Measurements from ENCODE around the gene NSFL1C.

NSFL1C gene

DNA sequence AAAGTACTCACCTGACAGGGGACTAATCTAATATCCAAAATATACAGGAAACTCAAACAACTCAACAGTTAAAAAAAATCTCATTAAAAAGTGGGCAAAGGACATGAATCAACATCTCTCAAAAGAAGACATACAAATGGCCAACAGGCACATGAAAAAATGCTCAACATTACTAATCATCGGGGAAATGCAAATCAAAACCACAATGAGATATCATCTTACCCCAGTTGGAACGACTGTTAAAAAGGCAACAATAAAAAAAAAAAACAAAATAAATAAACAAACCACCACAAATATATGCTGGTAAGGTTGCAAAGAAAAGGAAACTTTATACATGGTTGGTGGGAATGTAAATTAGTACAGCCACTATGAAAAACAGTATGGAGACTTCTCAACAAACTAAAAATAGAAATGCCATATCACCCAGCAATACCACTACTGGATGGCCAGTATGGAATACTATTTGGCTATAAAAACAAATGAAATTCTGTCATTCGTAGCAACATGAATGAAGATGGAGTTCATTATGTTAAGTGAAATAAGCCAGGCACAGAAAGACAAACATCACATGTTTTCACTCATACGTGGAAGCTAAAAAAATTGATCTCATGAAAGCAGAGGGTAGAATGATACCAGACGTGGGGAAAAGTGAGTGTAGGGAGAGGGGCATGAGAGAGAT is 17.9 kb upstream of the NSFL1C start:
- DNase-seq (ENCODE audit: low spot score) = no peak

DNA sequence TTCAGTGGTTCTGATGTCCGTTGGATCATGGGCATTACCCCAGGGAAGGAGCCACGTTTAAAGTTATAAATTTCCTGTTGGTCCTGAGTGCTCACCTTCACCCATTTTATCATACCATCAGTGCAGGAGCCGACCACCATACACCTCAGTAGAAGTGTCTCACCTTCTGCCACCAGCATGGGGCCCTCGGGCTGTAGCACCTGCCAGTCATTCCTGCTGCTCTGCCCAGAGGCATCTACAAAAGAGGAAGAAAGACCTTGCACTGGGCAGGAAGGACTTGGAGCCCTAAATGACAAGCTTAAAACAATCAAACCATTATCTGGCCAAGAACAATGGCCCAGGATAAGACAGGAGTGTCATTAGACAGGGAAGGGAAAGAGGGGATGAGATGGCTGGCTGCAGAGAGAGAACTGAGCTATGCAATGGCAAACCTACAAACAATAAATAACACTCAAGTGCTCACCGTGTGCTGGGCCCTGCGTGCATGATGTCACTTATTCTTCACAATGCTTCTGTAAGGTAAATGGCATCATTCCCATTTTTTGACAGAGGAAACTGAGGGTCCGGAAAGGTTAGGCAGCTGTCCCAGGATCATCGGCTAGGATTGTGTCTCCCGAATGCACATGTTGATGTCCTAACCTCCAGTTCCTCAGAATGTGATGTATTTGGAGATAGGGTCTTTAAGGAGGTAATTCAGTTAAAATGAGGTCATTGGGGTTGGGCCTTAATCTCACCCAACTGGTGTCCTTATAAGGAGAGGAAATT is 13.4 kb upstream of the NSFL1C start:
- no peak for DNase-seq (ENCODE audit: low spot score)

DNA sequence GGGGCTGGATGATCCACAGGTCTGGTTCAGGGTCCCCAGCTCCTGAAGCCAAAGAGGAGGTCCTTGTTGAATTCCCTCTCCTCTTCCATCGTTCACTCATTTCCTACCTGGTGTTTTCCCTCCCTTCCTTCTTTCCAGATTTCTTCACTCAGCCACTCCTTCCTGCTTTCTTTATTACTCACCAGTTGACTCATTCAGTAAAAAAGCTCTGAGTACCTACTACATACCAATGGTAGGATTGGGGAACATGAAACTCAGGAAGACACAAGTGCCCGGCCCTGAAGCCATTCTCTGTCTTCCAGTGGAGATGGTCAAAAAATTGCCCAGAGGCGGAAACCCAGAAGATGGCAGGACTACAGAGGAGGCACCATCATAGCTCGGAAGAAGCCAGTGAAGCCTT is 11.9 kb upstream of the NSFL1C start:
- no peak for DNase-seq (ENCODE audit: low spot score)

DNA sequence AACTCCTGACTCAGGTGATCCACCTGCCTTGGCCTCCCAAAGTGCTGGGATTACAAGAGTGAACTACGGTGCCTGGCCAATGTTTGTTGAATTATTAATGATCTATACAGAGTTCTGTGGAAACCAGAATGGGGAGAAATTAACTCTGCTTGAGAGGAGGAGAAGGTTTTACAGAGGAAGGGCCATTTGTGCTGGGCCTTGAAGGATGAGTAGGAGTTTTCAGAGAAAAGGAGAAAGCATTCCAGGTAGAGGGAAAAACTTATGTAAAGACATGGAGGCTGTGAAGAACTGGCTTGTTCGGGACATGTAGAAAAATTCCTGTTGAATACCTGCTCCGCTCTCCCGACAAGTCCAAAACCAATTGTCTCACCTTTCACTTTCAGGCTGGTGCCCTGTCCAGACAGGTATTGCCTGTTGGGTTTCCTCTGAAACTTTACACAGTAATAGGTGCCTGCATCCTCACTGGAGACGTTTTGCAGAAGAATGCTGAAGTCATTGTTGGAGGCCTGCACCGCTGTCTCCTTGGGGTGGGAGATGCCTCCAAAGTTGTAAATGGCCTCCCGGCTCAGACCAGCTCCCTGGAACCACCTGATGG is 11.3 kb upstream of the NSFL1C start:
- no peak for DNase-seq (ENCODE audit: low spot score)

DNA sequence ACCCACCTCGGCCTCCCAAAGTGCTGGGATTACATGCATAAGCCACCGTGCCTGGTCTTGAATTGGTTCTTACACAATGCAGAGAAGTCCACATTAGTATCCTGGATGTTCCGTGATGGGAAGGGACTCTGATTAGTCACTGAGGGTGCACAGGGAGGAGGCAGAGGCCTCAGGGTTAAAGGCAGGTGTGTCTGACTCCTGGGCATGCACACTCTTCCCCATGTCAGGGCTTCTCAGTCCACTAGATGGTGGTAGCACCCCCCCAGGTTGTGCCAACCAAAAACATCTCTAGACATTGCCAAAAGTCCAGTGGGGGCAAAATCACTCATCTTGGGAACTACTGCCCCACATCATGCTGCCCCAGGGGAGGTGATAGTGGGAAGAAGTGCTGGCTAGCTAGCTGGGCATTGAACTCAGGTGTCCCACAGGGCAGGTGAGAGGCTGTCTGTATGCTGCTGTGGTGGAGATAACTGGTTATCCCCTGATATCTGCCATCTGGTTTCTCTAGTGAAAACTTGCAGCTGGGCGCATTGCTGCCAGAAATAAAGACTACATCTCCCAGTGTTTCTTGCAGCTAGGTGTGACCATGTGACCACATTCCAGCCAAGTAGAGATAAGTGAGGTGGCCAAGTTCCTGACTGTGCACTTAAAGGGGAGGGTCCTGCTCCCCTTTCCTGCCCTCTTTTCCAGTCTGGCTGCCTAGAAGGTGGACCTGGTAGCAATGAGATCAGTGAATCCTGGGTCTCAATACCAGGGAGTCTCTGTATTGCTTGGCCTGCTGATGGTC is 8.4 kb upstream of the NSFL1C start:
- DNase-seq (ENCODE audit: low spot score) = no peak

DNA sequence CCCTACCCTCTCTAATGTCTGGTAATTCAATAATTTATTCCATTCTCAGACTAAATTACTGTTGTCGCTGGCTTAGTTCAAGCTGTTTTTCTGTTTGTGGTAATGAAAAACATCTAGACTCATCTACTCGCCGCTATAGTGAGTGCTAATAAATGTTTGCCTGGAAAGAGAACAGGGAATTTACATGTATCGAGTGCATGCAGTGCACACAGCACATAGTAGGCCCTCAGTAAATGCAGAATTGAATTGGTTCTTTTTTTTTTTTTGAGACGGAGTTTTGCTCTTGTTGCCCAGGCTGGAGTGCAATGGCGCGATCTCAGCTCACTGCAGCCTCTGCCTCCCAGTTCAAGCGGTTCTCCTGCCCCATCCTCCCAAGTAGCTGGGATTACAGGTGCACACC is 7.7 kb upstream of the NSFL1C start:
- no peak for DNase-seq (ENCODE audit: low spot score)

DNA sequence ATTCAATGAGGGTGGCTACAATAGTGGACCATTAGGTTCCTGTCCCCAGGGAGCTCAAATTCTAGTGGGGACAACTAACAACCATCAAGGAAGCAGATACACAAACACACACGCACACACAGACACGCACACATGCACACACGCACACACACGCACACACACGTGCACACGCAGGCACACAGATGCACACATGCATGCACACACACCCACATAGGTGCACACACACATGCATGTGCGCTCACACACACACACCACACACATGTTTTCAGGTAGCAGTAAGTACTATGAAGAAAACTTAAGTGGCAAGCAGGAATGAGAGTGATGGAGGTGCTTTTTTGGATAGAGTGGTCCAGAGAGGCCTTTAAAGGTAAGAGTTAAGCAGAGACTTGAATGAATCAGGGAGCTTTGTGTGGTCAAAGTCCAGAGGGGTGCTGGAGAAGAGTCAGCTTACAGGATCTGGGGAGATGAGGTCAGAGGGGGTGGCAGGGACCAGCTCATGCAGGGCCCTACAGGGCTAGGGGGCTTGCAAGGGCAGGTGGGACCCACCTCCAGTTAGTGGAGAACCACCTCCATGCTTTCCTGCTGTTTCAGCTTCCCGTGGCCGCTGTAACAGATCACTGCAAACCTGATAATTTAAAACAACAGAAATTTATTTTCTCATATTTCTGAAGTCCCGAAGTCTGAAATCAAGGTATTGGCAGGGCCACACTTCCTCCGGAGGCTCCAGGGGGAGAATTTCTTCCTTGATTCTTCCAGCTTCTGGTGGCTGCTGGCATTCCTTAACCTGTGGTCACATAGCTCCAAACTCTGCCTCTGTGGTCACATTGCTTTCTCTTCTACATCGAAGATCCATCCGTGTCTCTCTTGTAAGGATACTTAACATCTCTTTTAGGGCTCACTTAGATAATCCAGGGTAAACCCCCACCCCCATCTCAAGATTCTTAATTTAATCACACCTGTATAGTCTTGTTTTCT is 6.9 kb upstream of the NSFL1C start:
- no peak for DNase-seq (ENCODE audit: low spot score)

DNA sequence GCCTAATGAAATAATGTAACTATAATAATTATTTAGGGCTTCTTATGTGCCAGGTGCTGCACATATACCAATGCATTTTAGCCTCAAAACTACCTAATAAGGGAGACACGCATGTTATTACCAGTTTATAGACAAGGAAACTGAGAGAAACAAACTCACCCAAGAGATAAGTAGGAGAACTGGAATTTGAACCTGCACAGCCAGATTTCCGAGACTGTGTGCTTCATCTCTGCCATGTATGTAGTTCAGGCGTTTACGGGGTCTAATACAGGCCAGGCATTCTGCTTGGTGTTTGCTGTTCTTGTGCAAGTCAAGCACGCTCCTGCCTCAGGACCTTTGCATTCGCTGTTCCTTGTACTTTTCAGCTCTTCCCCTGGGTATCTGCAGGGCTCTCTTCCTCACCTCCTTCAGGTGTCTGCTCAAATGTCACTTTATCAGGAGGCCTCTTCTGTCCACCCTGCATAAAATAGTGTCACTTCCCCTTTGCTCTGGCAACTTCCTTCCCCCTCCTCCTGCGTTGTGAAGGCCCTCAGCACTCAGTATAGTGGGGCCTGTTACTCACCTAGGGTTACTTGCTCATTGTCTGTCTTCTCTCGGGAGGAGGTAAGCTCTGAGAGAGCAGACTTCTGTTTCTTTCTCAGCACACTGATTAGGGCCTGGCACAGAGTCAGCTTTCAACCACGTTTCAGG is 6.1 kb upstream of the NSFL1C start:
- peak; percentile 30 for DNase-seq (ENCODE audit: low spot score)

DNA sequence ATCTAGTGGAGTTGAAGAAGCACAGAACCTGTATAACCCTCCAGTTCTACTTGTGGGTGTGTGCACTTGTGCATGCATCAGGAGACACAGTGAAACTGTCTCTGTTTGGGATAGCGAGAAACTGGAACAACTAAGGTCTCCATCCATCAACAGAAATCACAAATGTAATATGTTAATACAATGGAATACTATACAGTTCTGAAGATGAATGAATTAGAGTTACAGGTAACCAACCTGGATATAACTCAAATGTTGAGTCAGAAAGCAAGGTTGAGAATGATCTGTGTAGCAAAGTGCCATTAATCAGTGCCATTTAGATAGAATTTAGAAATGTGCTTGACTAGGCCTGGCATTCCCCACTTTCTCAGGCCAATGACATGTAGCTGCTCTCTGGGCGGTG is 4.6 kb upstream of the NSFL1C start:
- no peak for DNase-seq (ENCODE audit: low spot score)

DNA sequence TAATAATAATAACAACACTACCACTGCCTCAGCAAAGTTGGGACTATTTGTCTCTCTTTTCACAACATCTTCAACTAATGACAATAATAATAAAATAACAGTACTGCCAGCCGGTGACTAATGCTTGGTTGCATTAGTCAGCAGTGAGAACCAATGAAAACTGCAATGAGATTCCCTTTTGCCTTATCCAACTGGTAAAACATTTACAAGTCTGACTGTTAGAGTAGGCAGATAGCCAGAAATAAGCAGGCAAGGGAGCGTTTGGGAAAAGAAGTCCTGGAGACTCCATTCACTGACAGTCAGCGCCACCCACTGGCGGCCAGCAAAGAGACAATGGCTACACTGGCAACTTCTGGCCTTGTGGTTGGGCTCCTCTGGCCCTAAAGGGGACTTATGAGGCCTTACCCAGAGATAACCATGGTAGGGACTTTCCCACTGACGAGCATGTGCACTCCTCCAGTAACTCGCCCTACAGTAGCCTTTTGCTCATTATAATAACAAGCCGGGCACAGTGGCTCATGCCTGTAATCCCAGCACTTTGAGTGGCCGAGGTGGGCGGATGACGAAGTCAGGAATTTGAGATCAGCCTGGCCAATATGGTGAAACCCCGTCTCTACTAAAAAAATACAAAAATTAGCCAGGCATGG is 3.4 kb upstream of the NSFL1C start:
- peak; percentile 84 for DNase-seq (ENCODE audit: low spot score)

DNA sequence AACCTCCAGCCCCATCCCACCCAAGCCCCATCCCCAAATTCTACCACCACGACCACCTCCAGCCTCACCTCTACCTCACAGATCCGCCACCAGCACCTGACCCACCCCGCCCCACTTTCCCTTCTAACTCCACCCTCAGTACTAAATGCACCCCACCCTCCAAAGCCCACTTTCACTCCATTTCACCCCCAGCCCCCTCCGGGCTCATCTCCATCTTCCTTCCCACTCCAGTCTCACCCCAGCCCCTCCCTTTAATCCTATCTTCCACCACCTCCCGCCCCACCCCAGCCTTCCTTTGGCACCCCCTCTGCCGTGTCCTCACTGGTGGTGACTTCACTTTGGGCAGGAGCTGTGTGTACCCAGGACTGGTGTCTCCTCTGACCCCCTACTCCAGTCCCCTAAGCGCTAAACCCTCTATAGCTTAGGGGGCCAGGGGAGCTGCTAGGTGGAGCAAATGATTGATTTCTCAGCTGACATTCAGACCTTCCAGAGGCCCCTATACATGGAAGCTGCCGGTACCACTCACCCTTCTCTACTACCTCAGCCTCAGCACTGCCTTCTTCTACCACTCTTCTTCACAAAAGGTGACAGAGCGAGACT is 2.8 kb upstream of the NSFL1C start:
- no peak for DNase-seq (ENCODE audit: low spot score)

DNA sequence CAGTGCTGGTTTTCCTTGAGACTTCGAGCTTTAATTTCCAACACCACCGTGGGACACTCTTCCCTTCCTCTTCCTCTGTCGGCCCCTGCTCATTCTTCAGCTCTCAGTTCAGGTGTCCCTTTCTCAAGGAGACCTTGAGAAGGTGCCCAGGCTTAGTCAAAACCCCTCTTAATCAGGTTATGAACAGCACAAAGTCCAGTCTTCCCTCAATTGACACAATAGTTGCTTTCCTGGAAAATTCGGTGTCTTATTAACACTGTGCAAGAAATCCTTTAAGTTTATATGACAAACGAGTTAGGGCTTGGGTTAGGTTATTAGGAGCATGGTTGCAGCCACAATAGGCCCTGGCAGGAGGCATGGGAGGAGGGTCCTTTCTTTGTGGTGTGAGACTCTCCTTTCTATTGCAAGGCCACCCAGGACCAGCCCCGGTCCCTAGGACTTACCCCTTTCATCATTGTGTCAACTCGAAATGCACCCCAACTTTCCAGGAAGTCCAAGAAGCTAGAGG is 1.5 kb upstream of the NSFL1C start:
- no peak for DNase-seq (ENCODE audit: low spot score)

DNA sequence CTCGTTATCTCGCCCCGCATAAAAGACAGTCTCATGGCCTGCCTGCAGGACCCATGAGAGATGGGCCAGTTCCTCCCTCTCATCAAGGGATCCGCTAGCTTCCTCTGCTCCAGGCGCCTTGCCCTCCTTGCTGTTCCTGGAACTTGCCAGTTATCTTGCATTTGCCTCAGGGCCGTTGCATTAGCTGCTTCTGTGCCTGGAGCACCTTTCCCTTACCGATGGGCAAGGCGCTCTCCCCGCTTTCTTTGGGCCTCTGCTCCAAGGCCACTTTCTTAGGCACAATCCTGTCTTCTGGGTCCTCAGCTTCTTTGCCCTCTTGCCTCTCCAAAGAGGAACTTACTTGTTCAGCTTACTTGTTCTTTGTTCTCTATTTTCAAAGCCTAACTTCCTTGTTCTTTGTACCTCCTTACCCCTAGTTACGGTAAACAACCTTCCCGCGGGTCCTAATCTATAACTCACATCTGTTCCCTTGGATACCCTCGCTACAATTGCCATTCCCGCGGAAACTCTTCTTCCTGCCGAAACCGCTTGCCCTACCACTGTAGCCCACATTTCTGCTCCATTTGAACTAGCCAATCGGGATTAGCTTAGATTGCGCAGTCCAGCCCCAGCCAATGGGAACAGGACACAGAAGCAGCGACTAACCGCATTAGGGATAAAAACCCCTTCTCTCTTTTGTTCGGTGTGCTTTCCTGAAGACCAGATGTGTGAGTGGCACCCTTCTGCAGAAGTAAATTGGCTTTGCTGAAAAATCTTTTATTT is 887 bp upstream of the NSFL1C start:
- DNase-seq (ENCODE audit: low spot score) = peak; percentile 45

DNA sequence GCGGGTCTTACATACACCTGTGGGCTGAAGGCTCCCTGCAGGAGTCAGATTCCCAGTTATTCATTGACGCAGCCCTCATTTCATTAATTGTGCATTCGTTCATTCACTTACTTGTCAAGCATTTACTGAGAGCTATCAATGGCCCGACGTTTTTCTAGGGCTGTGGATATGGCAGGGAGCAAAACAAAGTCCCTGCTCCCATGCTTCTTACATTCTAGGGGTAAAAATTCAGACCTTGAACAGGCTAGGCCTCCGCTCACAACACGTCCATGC is 369 bp upstream of the NSFL1C start:
- DNase-seq (ENCODE audit: low spot score) = no peak

DNA sequence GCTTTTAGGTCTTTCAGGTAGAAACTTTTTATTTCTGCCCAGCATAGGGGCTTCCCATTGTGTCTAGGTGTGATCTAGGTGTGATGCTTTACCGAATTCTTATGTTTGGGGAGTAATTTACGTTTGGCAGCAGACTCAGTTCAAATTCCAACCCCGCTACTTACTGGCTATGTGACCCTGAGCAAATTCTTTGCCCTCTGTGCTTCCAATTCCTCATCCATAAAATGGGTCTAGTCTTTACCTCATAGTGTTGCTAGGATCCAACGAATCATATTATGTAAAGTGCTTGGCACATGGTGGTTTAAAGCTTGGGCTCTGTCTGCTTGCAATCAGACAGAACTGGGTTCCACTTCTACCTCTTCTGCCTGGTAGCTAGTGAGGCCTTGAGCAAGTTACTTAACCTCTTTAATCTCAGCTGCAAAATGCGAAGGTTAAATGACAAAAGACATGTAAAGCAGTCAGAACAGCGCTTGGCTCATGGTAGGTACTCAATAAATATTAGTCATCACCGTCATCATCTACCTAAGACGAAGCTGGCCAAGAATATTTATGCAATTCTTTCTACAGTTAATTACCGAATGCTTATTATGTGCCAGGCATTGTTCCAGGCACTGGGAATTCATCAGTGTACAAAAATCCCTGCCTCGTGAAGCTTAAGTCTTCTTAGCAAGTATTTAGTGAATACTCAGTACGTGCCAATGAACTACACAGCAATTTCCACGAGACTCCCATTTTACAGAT is 1.0 kb downstream of the NSFL1C start:
- no peak for DNase-seq (ENCODE audit: low spot score)

DNA sequence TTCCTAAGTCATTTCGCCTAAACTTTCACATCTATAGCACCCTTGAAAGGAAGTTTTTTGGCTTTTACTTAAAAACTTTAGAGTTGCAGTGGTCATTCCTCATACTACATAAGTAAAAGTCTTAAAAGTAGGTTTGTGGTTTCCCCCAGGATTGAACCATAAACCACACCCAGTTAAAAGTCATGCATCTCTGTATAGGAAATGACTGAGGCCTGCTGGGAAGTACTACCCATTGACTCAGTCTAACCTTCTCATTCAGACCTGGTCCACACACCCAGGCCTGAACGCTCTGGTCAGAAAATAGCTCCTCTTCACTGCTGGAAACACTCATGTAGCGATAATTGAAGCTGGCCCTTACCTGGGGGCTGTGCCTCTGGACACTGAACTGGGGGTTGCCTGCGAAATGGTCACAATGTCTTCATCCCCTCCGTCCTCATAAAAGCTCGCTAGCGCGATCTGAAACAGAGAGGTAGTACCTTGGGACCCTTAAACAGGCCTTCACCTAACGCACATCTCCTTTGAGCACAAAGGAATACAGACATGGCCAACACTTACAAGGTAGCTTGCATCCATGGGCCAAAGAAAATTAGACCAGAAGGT is 2.6 kb downstream of the NSFL1C start:
- DNase-seq (ENCODE audit: low spot score) = no peak

DNA sequence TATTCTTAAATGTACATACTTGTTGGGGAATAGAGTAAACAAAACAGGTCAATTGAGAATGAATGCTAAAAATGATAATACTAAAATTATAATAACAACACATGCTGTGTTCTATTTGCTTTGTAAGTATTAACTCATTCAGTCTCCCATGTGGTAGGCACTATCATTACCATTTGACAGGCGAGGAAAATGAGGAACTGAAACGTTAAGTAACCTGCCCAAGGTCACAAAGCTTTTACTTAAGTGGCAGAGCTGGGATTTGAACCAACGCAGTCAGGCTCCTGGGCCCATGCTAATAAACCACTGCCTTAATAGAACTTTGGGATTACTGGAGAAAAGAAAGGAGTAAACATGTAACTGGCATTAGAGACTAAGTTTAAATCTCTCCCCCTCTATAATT is 3.8 kb downstream of the NSFL1C start:
- DNase-seq (ENCODE audit: low spot score) = no peak

DNA sequence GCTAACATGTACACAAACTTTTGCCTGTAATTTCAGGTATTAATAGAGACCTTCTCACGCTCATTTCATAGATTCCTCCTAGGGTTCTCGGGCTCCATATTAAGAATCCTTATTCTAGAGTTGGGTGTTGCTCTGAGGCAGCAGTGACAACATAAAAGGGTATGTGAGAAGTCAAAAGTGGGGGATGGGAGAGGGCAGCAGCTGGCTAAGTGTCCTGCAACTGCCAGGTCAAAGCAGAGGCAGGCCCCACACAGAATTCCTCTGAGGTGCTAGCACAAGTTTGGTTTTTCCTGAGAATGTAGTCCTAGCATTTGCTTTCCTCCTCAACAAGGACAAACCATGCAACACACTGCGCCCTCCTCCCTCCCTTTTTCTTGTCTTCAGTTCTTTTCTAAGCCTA is 4.6 kb downstream of the NSFL1C start:
- DNase-seq (ENCODE audit: low spot score) = no peak

Measured in Ammon's horn (tissue), 1 donor.